ENCODE results near the gene MLC1.

MLC1 gene

GRCh38 chr22:50084614-50085021, 608 bp downstream of the MLC1 start:
- H3K27ac ChIP-seq: no peak overlapping the region
- no peak overlapping the region for H3K4me3 ChIP-seq (ENCODE audit: low read depth, low read length)
- H3K36me3 ChIP-seq (replicated peaks): no peaks in the 10 kb centered on the region
- no peak for TF ChIP-seq CTCF (IDR thresholded peaks at IDR 0.05; ENCODE audit: low read depth, low read length, missing control alignments)
- DNase-seq: no peak
- H3K27me3 ChIP-seq (replicated peaks): peaks cover 4% of the 10 kb centered on the region
- in situ Hi-C loops (cut with HindIII; ENCODE audit: low pct_ligation_motif_present, low sequenced_read_pairs): no loop called here

- Histone ChIP-seq H3K4me3 (ENCODE audit: low read depth, low read length) (no peak overlapping the region), H3K27me3 (replicated peaks) (peaks cover 4% of the 10 kb centered on the region), H3K27ac (no peak overlapping the region), H3K36me3 (replicated peaks) (no peaks in the 10 kb centered on the region)
- DNase-seq: no peak
- in situ Hi-C loops (cut with HindIII; ENCODE audit: low pct_ligation_motif_present, low sequenced_read_pairs): no loop called here
- no peak for TF ChIP-seq CTCF (IDR thresholded peaks at IDR 0.05; ENCODE audit: low read depth, low read length, missing control alignments)
These were observed 1.1 kb downstream of the MLC1 start for GRCh38 chr22:50084080-50084477.

GRCh38 chr22:50083462-50084079, 1.7 kb downstream of the MLC1 start:
- Histone ChIP-seq H3K4me3 (ENCODE audit: low read depth, low read length) (no peak overlapping the region), H3K27me3 (replicated peaks) (peaks cover 4% of the 10 kb centered on the region), H3K36me3 (replicated peaks) (no peaks in the 10 kb centered on the region), H3K27ac (no peak overlapping the region)
- TF ChIP-seq CTCF (IDR thresholded peaks at IDR 0.05; ENCODE audit: low read depth, low read length, missing control alignments): no peak
- in situ Hi-C loops (cut with HindIII; ENCODE audit: low pct_ligation_motif_present, low sequenced_read_pairs): no loop called here
- DNase-seq: no peak

DNA sequence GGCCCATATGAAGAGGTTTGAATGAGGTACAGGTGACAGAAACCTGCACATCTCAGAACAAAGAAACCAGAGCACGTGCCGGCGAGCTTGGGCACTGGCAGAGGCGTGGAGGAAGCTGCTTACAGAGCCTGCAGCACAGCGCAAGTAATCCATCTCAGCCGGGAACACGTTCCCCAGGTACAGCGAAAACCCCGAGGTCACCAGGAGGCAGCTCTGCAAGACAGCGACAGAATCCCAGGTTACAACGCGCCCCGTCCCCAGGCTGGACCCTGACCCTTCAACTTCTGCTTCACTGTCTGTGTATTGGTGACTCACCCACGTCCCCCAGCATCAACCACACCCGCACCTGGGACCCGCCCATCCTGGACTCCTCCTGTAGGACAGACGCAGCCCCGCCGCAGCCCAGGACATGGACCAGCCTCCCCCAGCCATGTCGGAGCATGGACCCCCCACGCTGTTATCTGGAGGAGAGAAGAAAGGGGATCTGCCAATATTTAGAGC, 2.2 kb downstream of the MLC1 start:
- Histone ChIP-seq H3K4me3 (ENCODE audit: low read depth, low read length) (no peak overlapping the region), H3K27me3 (replicated peaks) (peaks cover 4% of the 10 kb centered on the region), H3K36me3 (replicated peaks) (no peaks in the 10 kb centered on the region), H3K27ac (no peak overlapping the region)
- DNase-seq: no peak
- TF ChIP-seq CTCF (IDR thresholded peaks at IDR 0.05; ENCODE audit: low read depth, low read length, missing control alignments): no peak
- in situ Hi-C loops (cut with HindIII; ENCODE audit: low pct_ligation_motif_present, low sequenced_read_pairs): no loop called here

GRCh38 chr22:50082197-50082715, 3.0 kb downstream of the MLC1 start:
- in situ Hi-C loops (cut with HindIII; ENCODE audit: low pct_ligation_motif_present, low sequenced_read_pairs): no loop called here
- peaks cover 4% of the 10 kb centered on the region for H3K27me3 ChIP-seq (replicated peaks)
- H3K27ac ChIP-seq: no peak overlapping the region
- TF ChIP-seq CTCF (IDR thresholded peaks at IDR 0.05; ENCODE audit: low read depth, low read length, missing control alignments): no peak
- no peak overlapping the region for H3K4me3 ChIP-seq (ENCODE audit: low read depth, low read length)
- no peaks in the 10 kb centered on the region for H3K36me3 ChIP-seq (replicated peaks)
- no peak for DNase-seq
